ENCODE data around the gene IGFBP6.
A peak's percentile ranks its signal among the peaks of the same experiment; 100 is the strongest.

IGFBP6 gene

GRCh38 chr12:53060064-53060720 is 37.3 kb upstream of the IGFBP6 start:
- DNase-seq (ENCODE audit: low read depth) = no peak
- in situ Hi-C loops (cut with HindIII; ENCODE audit: low sequenced_read_pairs) = no loop called here
- no peak overlapping the region for H3K4me3 ChIP-seq (ENCODE audit: low read depth, low read length)
- TF ChIP-seq CTCF (IDR thresholded peaks at IDR 0.05; ENCODE audit: low read depth, low read length, missing control alignments) = no peak

GRCh38 chr12:53060721-53061276 is 36.7 kb upstream of the IGFBP6 start:
- in situ Hi-C loops (cut with HindIII; ENCODE audit: low sequenced_read_pairs) = no loop called here
- TF ChIP-seq CTCF (IDR thresholded peaks at IDR 0.05; ENCODE audit: low read depth, low read length, missing control alignments) = no peak
- no peak overlapping the region for H3K4me3 ChIP-seq (ENCODE audit: low read depth, low read length)

GRCh38 chr12:53061404-53062010 is 36.0 kb upstream of the IGFBP6 start:
- in situ Hi-C loops (cut with HindIII; ENCODE audit: low sequenced_read_pairs) = no loop called here
- no peak overlapping the region for H3K4me3 ChIP-seq (ENCODE audit: low read depth, low read length)
- no peak for DNase-seq (ENCODE audit: low read depth)
- peak; percentile 7 for TF ChIP-seq CTCF (IDR thresholded peaks at IDR 0.05; ENCODE audit: low read depth, low read length, missing control alignments)

More at GRCh38 chr12:53060721-53061276, 36.7 kb upstream of the IGFBP6 start:
- no peak for DNase-seq (ENCODE audit: low read depth)

GRCh38 chr12:53062011-53062961 is 35.2 kb upstream of the IGFBP6 start:
- in situ Hi-C loops (cut with HindIII; ENCODE audit: low sequenced_read_pairs) = no loop called here
- no peak for DNase-seq (ENCODE audit: low read depth)
- no peak for TF ChIP-seq CTCF (IDR thresholded peaks at IDR 0.05; ENCODE audit: low read depth, low read length, missing control alignments)
- no peak overlapping the region for H3K4me3 ChIP-seq (ENCODE audit: low read depth, low read length)

GRCh38 chr12:53062977-53063707 is 34.3 kb upstream of the IGFBP6 start:
- H3K4me3 ChIP-seq (ENCODE audit: low read depth, low read length) = no peak overlapping the region
- in situ Hi-C loops (cut with HindIII; ENCODE audit: low sequenced_read_pairs) = no loop called here
- DNase-seq (ENCODE audit: low read depth) = no peak
- no peak for TF ChIP-seq CTCF (IDR thresholded peaks at IDR 0.05; ENCODE audit: low read depth, low read length, missing control alignments)
